Kidney epithelial cell (primary cell): Measurements from ENCODE around the gene SLC26A4. TPM values are rescaled to one million over a fixed set of nuclear protein-coding genes. Genes with fewer than 3 reads are reported as not detected.

ENCODE experiments used
- DNase-seq: peaks from one replicate; pipeline ENCODE4 v3.0.0-alpha.2; 2010; ENCODE audit warnings: low read depth
- H3K27me3 ChIP-seq: 2 replicates; pipeline ENCODE4 v1.6.0; 2011; ENCODE audit warnings: low read length; ENCODE audit not compliant: control insufficient read depth, insufficient read depth
- H3K36me3 ChIP-seq: 2 replicates; pipeline ENCODE4 v1.5.1; 2011; ENCODE audit warnings: low read length; ENCODE audit not compliant: control insufficient read depth, insufficient read depth
- H3K4me3 ChIP-seq: 2 replicates; pipeline ENCODE4 v1.5.1; 2011; ENCODE audit warnings: low read depth, mild to moderate bottlenecking, control low read depth, low read length
- CTCF ChIP-seq: IDR thresholded peaks from 2 replicates; pipeline ENCODE4 v1.5.1; 2011; ENCODE audit warnings: mild to moderate bottlenecking, moderate library complexity, low read length, control low read depth, inconsistent platforms; ENCODE audit not compliant: insufficient read depth, poor library complexity, severe bottlenecking
- total RNA-seq: library from RNA; depleted of rRNA; stranded (reverse); fragments of >200 nt; gene quantifications from 2 replicates; pipeline ENCODE4 v1.2.3, GENCODE V29; 2015

The SLC26A4 gene
- total RNA-seq, 1 donor from 2014 or later: 0.25 TPM

GRCh38 chr7:107622429-107622828 lies 38.2 kb upstream of the SLC26A4 start:
- Histone ChIP-seq H3K4me3 (no peak overlapping the region), H3K36me3 (no peaks in the 10 kb centered on the region), H3K27me3 (no peaks in the 10 kb centered on the region)
- no peak for TF ChIP-seq CTCF
- peak; percentile 45 for DNase-seq

- TF ChIP-seq CTCF: no peak
- DNase-seq: no peak
Observed at GRCh38 chr7:107622894-107623293, 37.7 kb upstream of the SLC26A4 start.

GRCh38 chr7:107627002-107627401 lies 33.6 kb upstream of the SLC26A4 start:
- DNase-seq: no peak
- Histone ChIP-seq H3K4me3 (no peak overlapping the region), H3K36me3 (no peaks in the 10 kb centered on the region), H3K27me3 (no peaks in the 10 kb centered on the region)
- TF ChIP-seq CTCF: no peak

More at GRCh38 chr7:107622894-107623293, 37.7 kb upstream of the SLC26A4 start:
- no peaks in the 10 kb centered on the region for H3K27me3 ChIP-seq
- no peaks in the 10 kb centered on the region for H3K36me3 ChIP-seq
- no peak overlapping the region for H3K4me3 ChIP-seq

- no peaks in the 10 kb centered on the region for H3K27me3 ChIP-seq
- TF ChIP-seq CTCF: no peak
- H3K4me3 ChIP-seq: no peak overlapping the region
- no peaks in the 10 kb centered on the region for H3K36me3 ChIP-seq
- no peak for DNase-seq
Observed at GRCh38 chr7:107628461-107629064, 32.1 kb upstream of the SLC26A4 start.

- H3K27me3 ChIP-seq: no peaks in the 10 kb centered on the region
Observed at GRCh38 chr7:107630342-107630741, 30.3 kb upstream of the SLC26A4 start.

More at GRCh38 chr7:107630342-107630741, 30.3 kb upstream of the SLC26A4 start:
- Histone ChIP-seq H3K4me3 (no peak overlapping the region), H3K36me3 (no peaks in the 10 kb centered on the region)
- no peak for TF ChIP-seq CTCF
- DNase-seq: no peak
